Motor neuron (in vitro differentiated cells): ENCODE data around the gene FRMD4B. TPM values are rescaled to one million over a fixed set of nuclear protein-coding genes. Genes with fewer than 3 reads are reported as not detected.

Experiments
- ATAC-seq, 8 experiments: fragments of 200-7000 bp; cut with Tn5 transposase; replicated peaks in 6 of 8; 2 replicates each; pipeline ENCODE4 v1.8.0; 2021; ENCODE audit warnings: mild to moderate bottlenecking in 8 of 8, moderate library complexity in 8 of 8
- H3K27ac ChIP-seq, 2 donors: fragments of 250-450 bp; sonication (Bioruptor Pico); 2 replicates each; pipeline ENCODE4 v1.9.0; 2021; ENCODE audit warnings: antibody characterized with exemption in 2 of 2, mild to moderate bottlenecking in 2 of 2, moderate library complexity in 1 of 2
- H3K4me1 ChIP-seq, 2 donors: fragments of 250-450 bp; sonication (Bioruptor Pico); replicated peaks in 1 of 2; 2 replicates each; pipeline ENCODE4 v1.6.1; 2021; ENCODE audit warnings: antibody characterized with exemption in 2 of 2, mild to moderate bottlenecking in 2 of 2, moderate library complexity in 1 of 2
- H3K4me3 ChIP-seq, 5 donors: fragments of 250-450 bp; sonication (Bioruptor Pico); 2 replicates each; pipeline ENCODE4 v1.9.0; 2021; ENCODE audit warnings: antibody characterized with exemption in 5 of 5, mild to moderate bottlenecking in 5 of 5, moderate library complexity in 4 of 5
- WGBS, 10 experiments: fragments of 450-650 bp; shearing (Covaris generic); methylation state at CpG; one replicate each; pipeline ENCODE4 v1.0.0; 2022; 5-methylcytosine and 5-hydroxymethylcytosine counted together
- in situ Hi-C, 9 experiments: fragments of 400-800 bp; cut with MboI; loops; one replicate each; pipeline ENCODE4 v1.15.0; 2021; ENCODE audit warnings: low sequenced_read_pairs in 9 of 9, low pct_unique_long_range_greater_than_20kb in 2 of 9; ENCODE audit not compliant: unreplicated experiment in 9 of 9
- total RNA-seq, 8 experiments: library from RNA; unstranded; fragments of 300-600 nt; gene quantifications; 2 replicates each; pipeline versions ENCODE4 v1.2.3 to v1.2.4, GENCODE V29; 2022

The FRMD4B gene
- total RNA-seq, 8 experiments from 2014 or later, result 1.1 to 57.3 (median 16.0) TPM

DNA sequence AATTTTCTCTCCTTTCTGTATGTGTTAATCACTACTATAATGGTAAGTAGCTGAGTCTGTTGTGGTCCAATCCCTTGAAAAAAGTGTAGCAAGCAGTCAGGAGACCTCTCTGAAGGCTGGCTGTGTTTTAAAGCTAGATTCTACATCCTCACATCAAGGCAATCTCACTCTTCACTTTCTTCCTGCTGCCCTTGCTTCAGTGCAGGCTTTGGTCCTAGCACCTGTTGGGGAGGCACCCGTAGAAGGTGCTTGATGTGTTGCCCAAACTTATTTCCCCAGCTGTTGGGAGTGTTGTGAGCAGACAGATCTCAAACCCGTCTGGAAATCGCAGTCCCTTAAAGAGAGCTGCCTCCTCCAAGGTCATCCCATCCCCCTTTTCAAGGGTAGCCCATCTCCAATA lies 8.6 kb downstream of the FRMD4B start:
- Histone ChIP-seq H3K4me3 (no peak overlapping the region), H3K27ac (no peak overlapping the region)
- WGBS, 10 experiments, result 40 to 93% (median 91%) methylated on average over 1 to 3 of the region's 3 CpGs; no CpG with 5 or more reads in 7 of the 10 experiments

DNA sequence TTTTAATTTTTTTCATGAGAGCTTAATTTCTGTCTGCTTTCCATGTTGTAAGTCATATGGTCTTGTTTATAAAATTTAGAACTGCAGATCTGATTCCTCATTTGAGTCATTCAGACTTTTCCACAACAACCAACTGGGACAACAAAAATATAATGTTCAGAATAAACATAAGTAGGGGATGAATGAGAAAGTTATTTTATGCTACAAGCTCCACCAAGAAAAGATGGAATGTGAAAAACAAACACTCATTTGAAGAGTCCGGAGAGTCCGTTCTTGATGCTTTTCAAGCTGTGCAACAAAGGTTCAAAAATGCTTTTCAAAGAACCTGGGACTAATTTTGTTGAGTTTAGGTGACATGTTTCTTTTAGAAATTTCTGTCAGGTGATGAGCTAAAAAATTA lies 9.2 kb downstream of the FRMD4B start:
- Histone ChIP-seq H3K4me3 (no peak overlapping the region), H3K27ac (no peak overlapping the region), H3K4me1 (peaks cover 0 to 3% of the 10 kb centered on the region in 2 donors)
- no peak for ATAC-seq
- WGBS, 10 experiments, result 23 to 100% (median 97%) methylated on average over 1 to 2 of the region's 2 CpGs; no CpG with 5 or more reads in 1 of the 10 experiments
- in situ Hi-C loops, result no loop called here

More for the DNA sequence above, 8.6 kb downstream of the FRMD4B start:
- in situ Hi-C loops, result no loop called here
- no peak for ATAC-seq
- H3K4me1 ChIP-seq, result peaks cover 0 to 3% of the 10 kb centered on the region in 2 donors

DNA sequence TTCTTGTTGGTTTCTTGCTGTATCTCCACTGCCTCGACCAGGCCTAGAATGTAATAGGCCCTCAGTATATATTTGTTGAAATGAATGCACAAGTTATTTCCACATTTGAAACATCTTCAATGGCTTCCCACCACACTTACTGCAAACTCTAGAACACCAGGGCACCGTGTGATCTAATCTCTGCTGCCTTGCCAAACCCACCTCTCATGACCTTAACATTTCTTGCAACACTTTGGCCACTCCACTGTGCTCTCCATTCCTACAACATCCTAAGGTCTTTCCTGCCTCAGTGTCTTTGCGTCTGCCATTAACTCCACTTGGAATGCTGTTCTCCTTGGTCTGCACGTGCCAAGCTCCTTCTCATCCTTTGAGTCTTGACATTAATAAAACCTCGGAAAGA lies 14.1 kb downstream of the FRMD4B start:
- no peak overlapping the region for H3K27ac ChIP-seq
- no peaks in the 10 kb centered on the region for H3K4me1 ChIP-seq
- WGBS, 10 experiments, result 61 to 100% (median 94%) methylated on average over 1 to 5 of the region's 5 CpGs; no CpG with 5 or more reads in 3 of the 10 experiments
- in situ Hi-C loops, result no loop called here
- ATAC-seq, result no peak
- no peak overlapping the region for H3K4me3 ChIP-seq

DNA sequence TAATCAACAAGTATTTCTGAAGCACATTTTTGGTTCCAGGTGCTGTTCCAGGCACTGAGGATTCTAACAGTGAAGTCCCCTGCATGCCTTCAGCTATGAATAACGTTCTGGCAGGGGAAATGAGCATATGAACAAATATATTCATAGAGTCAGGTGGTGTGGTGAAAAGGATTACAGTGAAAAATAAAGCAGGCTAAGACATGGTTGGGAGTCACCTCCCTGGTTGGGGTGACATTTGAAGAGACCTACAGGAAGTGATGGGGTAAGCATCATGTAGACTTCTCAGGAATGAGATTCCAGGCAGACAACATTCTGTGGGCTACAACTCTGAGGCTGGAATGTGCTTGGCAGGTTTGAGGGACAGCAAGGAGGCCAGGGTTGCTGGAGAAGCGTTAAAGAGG lies 15.0 kb downstream of the FRMD4B start:
- WGBS, 10 experiments, result 0 to 100% (median 76%) methylated on average over 1 to 2 of the region's 2 CpGs; no CpG with 5 or more reads in 4 of the 10 experiments
- in situ Hi-C loops, result no loop called here
- Histone ChIP-seq H3K4me3 (no peak overlapping the region), H3K4me1 (no peaks in the 10 kb centered on the region), H3K27ac (no peak overlapping the region)
- ATAC-seq, result peak in 3 of 8 experiments; percentile 34 to 57 (median 38)

DNA sequence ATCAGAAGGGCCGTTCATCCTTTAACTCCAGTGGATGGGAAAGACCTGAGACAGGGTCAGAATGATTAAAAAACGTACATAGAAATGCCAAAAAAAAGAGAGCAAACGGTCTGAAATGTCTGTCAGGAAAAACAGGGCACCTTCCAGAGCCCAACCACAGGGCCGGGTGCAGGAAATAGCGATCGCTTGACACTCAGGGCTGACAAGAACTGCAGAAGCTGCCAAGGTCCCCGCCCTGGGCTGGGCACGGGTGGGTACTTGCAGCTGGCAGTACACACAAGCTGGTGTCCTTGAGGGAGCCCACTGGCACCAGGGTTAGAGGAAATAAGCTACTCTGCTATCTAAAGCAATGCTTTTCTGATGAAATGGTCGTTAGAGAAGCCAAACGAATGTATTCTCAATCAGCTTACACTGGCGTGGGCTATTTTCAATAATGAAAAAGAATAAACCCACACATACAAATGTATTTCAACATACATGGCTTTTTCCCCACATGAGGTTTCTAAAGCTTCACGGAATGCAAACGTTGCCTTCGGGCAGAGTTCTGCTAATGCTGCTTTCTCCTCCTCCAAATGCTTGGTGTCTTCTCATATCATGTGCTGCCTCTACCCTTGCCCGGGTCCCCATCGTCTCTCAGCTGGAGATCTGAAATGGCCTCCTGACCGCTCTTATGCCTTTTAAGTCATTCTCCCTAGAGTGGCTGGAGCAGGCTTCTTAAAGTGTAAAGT lies 15.6 kb downstream of the FRMD4B start:
- Histone ChIP-seq H3K27ac (no peak overlapping the region), H3K4me3 (no peak overlapping the region), H3K4me1 (no peaks in the 10 kb centered on the region)
- 3 to 100% (median 78%) methylated on average over 1 to 14 of the region's 17 CpGs for WGBS, 10 experiments
- in situ Hi-C loops, result no loop called here
- peak in 3 of 8 experiments; percentile 37 to 86 (median 82) for ATAC-seq

DNA sequence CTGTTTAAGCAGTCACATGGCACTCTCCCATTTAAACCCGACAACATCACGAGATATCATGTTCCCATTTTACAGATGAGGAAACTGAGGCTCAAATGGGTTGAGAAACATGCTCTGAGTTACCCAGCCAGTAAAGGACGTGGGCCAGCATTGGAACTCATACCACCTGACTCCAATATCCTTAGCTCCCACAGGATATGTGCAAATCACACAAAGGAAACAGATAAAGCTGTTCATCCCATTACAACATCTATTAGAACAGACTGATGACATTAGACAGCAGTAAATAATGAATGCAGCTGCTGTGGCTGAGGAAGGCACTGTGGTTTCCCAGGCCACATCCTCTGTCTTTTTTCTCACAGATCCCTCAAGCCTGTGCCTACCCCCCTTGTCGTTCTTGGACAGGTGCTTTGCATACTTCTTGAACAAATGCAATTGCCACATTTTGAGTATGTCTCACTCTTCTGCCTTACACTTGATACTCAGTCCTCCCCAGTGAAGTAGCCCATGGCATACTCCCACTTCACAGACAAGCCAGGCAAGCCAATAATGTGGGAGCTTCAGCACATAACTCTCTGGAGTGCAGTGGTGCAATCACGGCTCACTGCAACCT lies 17.7 kb downstream of the FRMD4B start:
- no peak overlapping the region for H3K4me3 ChIP-seq
- H3K27ac ChIP-seq, result no peak overlapping the region
- in situ Hi-C loops, result no loop called here
- no peak for ATAC-seq
- 51 to 100% (median 80%) methylated on average over 1 to 5 of the region's 5 CpGs for WGBS, 10 experiments
- no peaks in the 10 kb centered on the region for H3K4me1 ChIP-seq

DNA sequence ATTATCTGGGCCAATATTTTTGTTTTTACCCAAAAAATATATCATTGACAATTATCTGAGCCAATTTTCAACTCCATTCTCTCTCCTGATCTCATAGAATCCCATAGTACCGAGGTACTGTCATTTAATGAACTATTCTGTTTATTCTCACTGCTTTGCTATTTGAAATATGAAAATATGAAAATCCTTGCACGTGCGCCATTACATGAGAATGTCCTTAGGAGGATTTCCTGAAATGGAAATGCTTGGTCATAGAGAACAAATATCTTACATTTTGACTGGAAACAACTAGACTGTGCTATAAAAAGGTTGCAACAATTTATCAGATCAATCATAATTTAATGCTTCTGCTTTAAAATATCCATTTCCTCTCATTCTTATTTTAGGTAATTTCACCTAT lies 18.3 kb downstream of the FRMD4B start:
- no peak for ATAC-seq
- H3K27ac ChIP-seq, result no peak overlapping the region
- in situ Hi-C loops, result no loop called here
- no peaks in the 10 kb centered on the region for H3K4me1 ChIP-seq
- 72 to 100% (median 87%) methylated on average over 1 to 3 of the region's 3 CpGs for WGBS, 10 experiments
- no peak overlapping the region for H3K4me3 ChIP-seq

DNA sequence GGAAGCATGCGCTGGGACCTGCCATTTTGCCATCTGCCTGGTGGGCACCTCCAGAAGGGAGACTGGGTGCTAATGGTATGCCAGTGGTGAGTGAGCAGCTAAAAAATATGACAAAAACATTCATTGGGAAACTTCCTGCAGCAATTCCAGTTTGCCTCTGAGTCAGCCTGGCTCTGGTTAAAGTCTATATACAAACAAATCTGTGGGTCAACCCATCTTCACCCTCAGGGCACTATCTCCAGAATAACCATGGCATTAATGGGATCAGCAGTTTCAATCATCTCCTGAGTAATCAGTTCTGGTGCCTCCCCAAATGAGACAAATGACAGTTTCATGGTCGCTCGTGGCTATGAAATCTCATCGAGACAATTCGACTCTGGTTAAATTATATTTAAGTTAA lies 21.5 kb downstream of the FRMD4B start:
- no peak overlapping the region for H3K27ac ChIP-seq
- ATAC-seq, result peak in 2 of 8 experiments; percentile 69 to 78

DNA sequence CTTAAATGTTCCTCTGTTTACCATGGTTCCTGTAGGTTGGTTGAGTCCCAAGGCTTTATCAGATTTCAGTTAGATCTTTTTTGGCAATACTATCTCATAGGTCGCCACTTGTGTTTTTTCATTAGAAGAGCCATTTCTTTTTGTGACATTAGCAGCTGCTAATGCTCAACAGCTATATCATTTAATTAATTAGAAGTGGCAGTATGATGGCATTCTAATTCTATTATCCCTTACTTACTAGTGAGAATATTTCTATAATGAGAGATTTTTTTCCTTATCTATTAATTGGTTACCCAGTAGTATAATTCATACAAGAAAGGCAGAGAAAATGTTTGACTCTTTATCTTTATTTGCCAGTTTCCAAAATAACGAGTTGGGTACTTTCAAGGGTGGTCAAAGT lies 25.2 kb downstream of the FRMD4B start:
- in situ Hi-C loops, result no loop called here
- 48 to 100% (median 88%) methylated on average over 1 to 2 of the region's 2 CpGs for WGBS, 10 experiments
- no peaks in the 10 kb centered on the region for H3K4me1 ChIP-seq
- H3K4me3 ChIP-seq, result no peak overlapping the region
- no peak overlapping the region for H3K27ac ChIP-seq
- no peak for ATAC-seq

More for the DNA sequence above, 21.5 kb downstream of the FRMD4B start:
- H3K4me1 ChIP-seq, result no peaks in the 10 kb centered on the region
- in situ Hi-C loops, result no loop called here
- WGBS, 10 experiments, result 60 to 100% (median 87%) methylated on average over 1 to 5 of the region's 5 CpGs; no CpG with 5 or more reads in 2 of the 10 experiments
- H3K4me3 ChIP-seq, result no peak overlapping the region

DNA sequence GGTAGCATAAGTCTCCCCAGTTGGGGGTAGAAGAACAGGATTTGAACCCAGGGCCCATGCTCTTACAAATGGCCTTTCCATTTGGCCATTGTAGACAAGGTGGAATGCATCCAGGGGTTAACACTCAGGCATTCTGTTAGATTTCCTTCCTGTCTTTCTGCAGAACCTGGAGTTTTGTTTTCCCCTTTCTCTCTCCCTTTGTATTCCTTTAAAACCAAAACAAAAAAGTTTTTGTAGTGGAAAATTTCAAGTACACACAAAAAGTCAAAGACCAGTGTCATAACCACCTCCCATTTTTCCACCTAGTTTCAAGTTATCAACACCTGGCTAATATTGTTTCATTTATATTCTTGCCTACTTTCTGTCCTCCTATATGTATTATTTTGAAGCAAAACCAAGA lies 26.0 kb downstream of the FRMD4B start:
- no peak for ATAC-seq
- in situ Hi-C loops, result no loop called here
- Histone ChIP-seq H3K27ac (no peak overlapping the region), H3K4me3 (no peak overlapping the region), H3K4me1 (no peaks in the 10 kb centered on the region)

DNA sequence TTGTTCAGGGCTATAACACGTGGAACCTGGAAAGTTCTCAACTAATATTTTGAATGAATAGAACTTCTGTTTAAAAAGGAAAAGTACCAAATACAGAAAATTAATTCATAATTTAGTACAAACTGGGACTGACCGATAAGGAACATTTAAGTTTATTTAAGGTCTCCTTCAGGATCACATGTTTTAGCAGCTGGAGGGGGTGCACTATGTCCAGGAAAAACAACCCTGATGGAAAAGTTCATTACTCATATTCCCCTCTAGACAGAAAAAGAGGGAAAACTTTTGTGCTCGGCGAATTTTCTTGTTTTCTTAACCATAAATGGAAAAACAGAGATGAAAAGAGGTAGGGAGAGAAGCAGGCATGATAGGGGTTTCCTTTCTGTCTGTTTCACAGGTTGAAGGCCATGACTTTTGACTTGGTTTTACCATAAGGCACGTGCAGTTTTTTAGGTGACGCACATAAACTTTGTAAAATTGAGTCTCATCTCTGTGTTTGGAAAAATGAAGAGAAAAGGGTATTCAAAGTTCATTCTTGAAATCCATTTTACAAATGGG lies 26.5 kb downstream of the FRMD4B start:
- ATAC-seq, result no peak
- Histone ChIP-seq H3K4me3 (no peak overlapping the region), H3K27ac (no peak overlapping the region), H3K4me1 (no peaks in the 10 kb centered on the region)
- in situ Hi-C loops, result no loop called here
- WGBS, 10 experiments, result 0 to 100% (median 79%) methylated on average over 1 to 6 of the region's 6 CpGs

DNA sequence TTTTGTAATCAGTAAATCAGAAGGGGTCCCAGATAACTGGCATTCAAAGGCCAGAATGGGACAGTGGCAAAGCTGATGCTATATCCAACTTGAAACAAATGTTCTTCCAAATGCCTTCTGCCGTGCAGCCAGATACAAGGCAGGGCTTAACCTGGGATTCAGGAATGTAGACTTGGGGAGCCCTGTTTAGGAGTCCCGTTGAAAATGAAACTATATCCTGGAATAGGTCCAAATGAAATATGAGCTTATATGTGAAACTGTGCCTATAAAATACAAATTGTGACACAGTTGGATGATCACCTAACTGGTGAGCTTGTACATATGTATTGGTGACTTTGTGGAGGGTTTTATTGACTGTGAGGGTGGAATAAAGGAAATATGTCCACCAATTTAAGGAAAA lies 28.7 kb downstream of the FRMD4B start:
- in situ Hi-C loops, result no loop called here
- no peak overlapping the region for H3K27ac ChIP-seq
- H3K4me1 ChIP-seq, result no peaks in the 10 kb centered on the region
- no peak for ATAC-seq
- 17 to 100% (median 100%) methylated on average over 1 to 2 of the region's 2 CpGs; no CpG with 5 or more reads in 5 of the 10 experiments for WGBS, 10 experiments
- H3K4me3 ChIP-seq, result no peak overlapping the region

DNA sequence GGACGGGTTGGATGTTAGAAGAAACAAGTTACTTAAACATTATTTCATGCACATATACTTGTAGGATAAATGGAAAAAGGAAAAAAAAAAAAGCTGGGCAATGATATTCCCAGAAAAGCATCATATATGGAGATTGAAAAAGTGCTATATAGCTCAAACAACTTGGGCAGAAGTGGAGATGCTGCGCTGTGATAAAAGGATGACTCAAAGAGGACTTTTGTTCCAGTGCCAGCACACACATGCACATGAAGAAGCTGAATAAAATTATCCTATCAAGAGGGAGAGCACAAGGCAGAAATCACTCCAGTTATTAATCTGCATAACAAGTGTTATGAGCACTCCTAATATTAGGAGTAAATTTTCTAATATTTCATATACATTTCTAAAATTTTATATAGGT lies 30.9 kb downstream of the FRMD4B start:
- H3K27ac ChIP-seq, result no peak overlapping the region
- peak in 2 of 8 experiments; percentile 62 to 71 for ATAC-seq
- WGBS, 10 experiments, result 51 to 100% (median 70%) methylated on average over 1 to 2 of the region's 2 CpGs; no CpG with 5 or more reads in 2 of the 10 experiments
- H3K4me1 ChIP-seq, result no peaks in the 10 kb centered on the region
- H3K4me3 ChIP-seq, result no peak overlapping the region
- in situ Hi-C loops, result no loop called here
